Activated CD8-positive, alpha-beta memory T cell treated with anti-CD3 and anti-CD28 coated beads, Interleukin-2, amount 50 U/mL, for 1 hour (primary cell): ENCODE results near the gene SUGCT.

Experiments
- DNase-seq: peaks from one replicate; pipeline ENCODE4 v3.0.0-alpha.2; 2020; ENCODE audit errors: extremely low read depth

The SUGCT gene

GRCh38 chr7:40676221-40676620 lies 541.4 kb downstream of the SUGCT start:
- DNase-seq = no peak

DNA sequence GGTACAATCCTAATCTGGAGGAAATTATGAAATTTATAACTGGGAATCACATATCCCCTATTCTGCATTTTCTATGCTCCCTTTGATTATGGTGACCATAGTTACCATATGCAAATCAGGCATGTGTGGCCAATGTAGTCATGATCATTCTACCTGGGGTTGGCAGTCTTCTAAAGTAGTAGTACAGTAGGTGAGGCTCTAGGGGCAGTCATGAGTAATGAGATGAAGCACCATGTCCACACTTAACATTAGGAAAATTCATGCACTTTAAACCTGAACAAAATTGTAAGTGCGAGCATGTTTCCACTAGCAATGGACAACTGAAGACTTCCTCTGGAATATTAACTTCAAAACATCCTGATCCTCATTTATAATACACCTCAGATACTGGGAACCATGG lies 545.9 kb downstream of the SUGCT start:
- no peak for DNase-seq

GRCh38 chr7:40682696-40683095 lies 547.9 kb downstream of the SUGCT start:
- DNase-seq = no peak

- DNase-seq = no peak
Observed at GRCh38 chr7:40694026-40694809, 559.4 kb downstream of the SUGCT start.

DNA sequence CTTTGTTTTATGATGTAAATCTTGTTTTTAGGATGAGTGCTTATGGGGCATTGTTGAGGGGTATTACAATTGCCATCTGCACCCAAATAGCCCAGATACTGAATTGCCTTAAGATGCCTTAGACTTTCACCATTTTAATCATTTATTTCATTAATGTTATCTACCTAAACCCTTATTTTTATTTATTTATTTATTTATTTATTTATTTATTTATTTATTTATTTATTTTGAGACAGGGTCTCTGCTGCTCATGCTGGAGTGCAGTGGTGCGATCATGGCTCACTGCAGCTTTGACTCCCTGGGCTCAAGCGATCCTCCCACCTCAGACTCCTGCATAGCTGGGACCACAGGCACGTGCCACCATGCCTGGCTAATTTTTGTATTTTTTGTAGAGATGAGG lies 560.2 kb downstream of the SUGCT start:
- DNase-seq = no peak

GRCh38 chr7:40697653-40698052 lies 562.8 kb downstream of the SUGCT start:
- DNase-seq = no peak

DNA sequence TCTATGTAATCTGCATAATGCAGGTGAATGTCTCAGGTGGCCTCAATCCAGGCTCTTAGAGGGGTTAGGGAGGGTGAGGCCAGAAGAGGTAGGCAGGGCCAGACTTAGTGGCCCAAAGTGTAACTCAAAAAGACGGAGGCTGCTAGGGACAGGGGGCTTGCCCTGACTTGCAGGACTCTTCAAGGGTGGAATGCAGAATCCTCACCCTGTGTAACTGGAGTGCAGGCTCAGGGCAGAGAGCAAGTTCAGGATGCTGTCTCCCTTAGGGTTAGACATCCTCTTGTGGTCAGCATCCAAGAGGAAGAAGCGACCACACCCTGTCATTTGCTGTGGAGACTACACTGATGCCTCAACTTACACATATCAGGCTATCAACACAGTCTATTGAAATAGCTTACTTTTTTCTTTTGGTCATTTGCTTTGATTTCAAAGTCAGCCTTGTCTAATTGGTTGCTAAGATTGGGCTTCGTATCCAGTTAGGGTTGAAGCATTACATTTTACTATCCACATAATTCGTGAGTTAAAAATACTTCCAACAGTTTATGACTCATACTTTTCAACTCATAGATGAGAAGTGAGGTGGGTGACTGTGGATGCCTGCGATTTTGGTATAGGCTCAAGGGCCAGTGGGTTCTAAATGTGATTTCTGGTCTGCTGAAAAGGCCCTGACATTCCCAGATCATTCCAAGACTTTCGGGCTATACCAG lies 563.6 kb downstream of the SUGCT start:
- DNase-seq = no peak

- no peak for DNase-seq
Observed at GRCh38 chr7:40698921-40699260, 564.1 kb downstream of the SUGCT start.

GRCh38 chr7:40700653-40701421 lies 566.0 kb downstream of the SUGCT start:
- no peak for DNase-seq

DNA sequence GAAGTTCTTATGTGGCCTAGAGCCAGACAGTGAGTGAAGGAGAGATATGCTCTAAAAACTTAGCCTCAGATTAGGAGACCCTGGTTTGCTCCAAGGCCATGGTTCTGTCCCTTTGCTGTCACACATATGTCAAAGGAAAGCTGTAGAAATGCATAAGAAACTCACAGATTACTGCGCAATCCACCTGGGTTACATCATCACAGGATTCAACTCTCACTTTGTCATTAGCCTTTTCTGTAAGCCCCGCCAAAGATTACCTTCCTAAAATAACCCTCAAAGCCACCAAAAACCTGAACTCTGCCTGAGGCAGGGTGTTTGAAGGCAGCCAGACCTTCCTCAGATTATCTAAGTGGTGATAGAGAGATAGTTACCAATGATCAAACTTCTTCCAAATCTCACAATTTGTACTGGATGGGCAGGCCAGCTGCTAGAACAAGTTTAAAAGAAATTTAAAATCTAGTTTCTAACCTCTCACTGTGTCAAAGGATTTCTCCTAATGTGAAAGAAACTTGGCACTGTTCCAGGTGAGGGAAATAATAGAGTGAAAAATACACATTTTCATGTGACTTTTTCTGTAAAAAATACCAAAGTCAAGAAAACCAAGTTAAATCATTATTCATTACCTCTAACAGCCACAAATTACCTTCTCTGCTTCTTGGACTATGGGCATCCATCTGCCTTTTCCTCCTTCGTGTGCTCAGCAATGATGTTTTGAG lies 567.2 kb downstream of the SUGCT start:
- no peak for DNase-seq

GRCh38 chr7:40704172-40704571 lies 569.4 kb downstream of the SUGCT start:
- DNase-seq = no peak

DNA sequence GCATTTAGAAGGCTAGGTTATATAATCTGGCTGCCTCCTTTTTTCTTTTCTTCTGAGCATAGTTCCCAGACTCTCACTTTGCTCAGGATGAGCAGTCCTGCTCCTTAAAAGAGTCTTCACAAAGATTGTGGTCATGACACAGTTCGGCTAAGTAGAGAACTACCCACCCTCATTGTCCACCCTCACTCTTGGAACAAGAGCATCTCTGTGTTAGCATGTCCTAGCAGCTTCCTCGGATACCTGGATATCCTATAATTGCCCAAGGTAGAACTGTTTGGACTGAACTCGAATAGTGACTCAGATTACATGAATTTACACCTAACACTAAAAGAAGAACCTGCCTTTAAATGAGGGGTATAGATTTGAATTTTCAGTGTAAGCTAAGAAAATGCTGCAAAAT lies 572.0 kb downstream of the SUGCT start:
- DNase-seq = no peak

- DNase-seq = no peak
Observed at GRCh38 chr7:40709062-40709964, 574.5 kb downstream of the SUGCT start.

DNA sequence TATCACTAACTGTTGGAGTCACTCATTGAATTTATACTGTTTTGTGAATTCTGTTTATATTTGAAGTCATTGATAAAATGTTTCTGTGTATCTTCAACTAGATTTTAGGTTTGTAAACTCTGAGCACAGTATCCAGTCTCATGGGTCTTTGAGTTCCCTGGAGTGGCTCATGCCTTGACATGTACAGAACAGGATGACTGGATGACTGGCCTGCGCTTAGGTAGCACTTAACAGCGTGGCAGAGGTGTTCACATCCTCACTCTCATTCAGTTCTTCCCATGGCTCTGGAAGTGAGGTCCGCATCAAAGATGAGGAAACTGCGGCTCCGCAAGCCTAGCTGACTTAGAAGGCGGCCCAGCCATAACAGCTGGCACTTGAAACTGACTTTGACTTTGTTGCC lies 576.9 kb downstream of the SUGCT start:
- DNase-seq = no peak

GRCh38 chr7:40714363-40715052 lies 579.7 kb downstream of the SUGCT start:
- DNase-seq = no peak

GRCh38 chr7:40715053-40715430 lies 580.2 kb downstream of the SUGCT start:
- no peak for DNase-seq

DNA sequence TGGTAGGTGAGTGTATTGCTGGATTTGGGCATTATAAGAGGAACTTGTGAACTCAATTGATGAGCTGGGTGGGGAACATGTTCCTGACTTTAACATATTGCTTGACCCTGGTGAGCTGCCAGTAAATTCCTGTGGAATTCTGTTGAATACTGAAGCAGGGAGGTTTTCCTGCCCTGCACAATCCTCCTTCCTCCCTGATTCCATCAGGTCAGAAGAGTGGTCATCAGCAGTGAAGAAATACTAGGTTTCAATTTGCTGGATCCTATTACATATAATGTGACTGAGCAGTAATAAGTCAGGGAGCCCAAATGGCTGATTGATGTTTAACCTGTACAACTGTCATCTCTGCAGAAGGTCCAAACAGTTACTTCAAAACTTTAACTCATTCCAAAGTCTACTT lies 581.2 kb downstream of the SUGCT start:
- no peak for DNase-seq

DNA sequence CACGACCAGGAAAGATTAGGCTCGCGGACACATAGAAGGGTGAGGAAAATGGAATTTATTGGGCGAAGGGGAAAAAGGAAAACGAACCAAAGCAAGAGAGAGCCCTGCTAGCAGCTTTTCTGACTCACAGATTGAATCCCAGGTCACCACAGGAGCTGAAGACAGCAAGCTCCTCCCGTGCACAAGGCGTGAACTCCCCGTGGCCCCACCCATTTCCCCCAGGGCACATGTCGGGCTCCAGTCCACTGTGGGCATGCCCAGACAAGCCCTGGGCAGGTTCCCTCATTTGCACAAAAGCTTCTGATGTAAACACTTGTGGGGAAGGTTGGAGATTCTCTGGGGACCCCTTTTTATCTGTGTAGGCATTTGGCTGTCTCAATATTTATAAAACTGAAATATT lies 582.4 kb downstream of the SUGCT start:
- DNase-seq = no peak

DNA sequence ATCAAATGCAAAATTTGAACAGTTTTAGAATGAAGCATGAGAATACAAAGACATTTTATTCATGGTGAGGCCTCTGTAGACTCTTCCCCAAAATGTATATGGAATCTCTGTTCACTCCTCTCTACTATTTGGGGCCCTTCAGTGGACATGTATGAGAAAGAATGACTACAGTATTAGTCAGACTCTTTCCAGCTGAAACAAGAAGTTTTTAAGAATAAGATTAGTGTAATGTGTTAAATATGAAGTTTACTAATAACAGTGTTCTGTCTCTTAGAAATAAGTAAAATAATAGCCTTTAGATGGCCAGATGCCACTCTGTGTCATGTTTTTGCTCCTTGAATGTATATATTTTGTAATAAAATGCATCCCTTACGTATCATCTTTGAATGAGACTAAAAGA lies 585.6 kb downstream of the SUGCT start:
- DNase-seq = no peak

DNA sequence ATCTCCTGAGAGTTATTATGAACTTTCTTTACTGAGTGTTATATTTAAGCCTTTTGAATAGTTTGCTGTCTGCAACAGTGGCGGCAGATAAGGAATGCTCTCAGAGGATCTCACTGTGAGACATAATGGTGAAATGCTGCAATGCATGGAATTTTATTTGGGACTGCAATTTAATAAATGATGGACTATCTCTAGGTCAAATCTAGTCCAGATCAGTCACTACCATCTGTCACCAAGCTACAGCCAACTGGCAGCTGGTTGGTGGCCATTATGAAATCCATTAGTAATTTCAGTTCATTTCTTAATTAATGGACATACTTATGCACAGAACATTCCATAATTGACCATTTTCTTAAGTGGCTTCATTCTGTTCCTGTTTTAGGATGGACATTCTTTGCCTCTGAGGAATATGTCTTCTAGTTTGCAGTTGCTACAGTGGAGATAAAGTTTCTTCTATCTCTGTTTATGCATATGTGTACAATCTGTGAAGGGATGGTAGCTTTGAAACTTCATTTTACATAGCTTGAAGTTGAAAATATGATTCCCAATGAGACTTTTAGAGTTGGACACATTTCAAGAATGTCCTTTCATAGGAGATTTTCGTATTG lies 586.6 kb downstream of the SUGCT start:
- no peak for DNase-seq
